NCI-H446 (cell line): Measurements from ENCODE around the gene SV2A.
"Not testable (repeated sequence)": the region's sequence is repeated elsewhere in the genome, so short reads cannot be mapped to it uniquely, and the experiment has no call there.

Experiments
- DNase-seq, 2 experiments: peaks; one replicate each; lab custom pipeline; 2025; lab: John Stamatoyannopoulos, UW

Gene SV2A, protein sequence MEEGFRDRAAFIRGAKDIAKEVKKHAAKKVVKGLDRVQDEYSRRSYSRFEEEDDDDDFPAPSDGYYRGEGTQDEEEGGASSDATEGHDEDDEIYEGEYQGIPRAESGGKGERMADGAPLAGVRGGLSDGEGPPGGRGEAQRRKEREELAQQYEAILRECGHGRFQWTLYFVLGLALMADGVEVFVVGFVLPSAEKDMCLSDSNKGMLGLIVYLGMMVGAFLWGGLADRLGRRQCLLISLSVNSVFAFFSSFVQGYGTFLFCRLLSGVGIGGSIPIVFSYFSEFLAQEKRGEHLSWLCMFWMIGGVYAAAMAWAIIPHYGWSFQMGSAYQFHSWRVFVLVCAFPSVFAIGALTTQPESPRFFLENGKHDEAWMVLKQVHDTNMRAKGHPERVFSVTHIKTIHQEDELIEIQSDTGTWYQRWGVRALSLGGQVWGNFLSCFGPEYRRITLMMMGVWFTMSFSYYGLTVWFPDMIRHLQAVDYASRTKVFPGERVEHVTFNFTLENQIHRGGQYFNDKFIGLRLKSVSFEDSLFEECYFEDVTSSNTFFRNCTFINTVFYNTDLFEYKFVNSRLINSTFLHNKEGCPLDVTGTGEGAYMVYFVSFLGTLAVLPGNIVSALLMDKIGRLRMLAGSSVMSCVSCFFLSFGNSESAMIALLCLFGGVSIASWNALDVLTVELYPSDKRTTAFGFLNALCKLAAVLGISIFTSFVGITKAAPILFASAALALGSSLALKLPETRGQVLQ

DNA sequence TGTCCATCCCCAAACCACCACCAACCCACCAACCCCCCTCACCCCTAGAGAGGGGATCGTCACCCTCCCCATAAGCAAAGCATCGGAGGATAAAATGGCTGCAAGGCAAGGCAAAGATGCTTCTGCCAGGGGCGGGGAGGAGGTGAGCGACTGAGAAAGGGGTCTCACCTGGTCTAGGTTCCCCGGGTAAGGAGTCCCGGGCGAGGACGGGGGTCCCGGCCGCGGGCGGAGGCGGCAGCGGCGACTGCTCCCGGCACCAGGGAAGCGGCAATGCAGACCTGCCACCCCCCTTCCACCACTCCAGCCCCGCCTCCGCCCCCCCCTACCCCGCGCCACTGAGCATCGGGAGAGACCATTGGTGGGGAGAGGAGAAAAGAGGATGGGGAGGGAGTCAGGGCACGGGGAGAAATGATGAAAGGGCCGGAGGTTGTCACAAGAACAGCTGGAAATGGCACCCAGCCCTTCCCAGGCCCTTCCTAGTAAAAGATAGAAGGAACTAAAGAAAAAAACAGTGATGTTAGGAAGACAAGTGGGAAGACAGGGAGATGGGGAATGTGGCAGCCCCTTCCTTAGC is at the start of gene SV2A:
SV2A (minus strand) TSS at position 274 of the 574 bp plus-strand sequence. CDS start 4,004 bp downstream, outside the sequence.
- peak; percentile 24 to 64 for DNase-seq

GRCh38 chr1:149967041-149967440 is 49.4 kb upstream of the SV2A start:
- DNase-seq, result no peak

DNA sequence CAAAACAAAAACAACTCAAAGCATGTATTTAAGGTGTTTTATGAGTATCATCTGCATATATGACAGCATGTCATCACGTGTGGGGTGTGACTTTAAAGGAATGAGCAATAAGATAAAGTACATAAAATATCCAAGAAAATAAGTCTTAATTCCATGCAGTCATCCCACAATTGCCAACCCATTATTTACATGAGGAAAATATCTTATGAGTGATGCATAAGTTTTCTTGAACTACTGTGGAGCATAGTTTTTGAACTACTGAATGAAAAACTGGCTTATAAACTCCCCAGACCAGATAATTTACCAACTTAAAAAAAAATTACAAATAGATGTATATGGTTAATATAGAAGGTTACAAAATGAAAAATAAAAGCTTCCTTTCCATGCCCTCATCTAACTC is 48.8 kb upstream of the SV2A start:
- no peak for DNase-seq

DNA sequence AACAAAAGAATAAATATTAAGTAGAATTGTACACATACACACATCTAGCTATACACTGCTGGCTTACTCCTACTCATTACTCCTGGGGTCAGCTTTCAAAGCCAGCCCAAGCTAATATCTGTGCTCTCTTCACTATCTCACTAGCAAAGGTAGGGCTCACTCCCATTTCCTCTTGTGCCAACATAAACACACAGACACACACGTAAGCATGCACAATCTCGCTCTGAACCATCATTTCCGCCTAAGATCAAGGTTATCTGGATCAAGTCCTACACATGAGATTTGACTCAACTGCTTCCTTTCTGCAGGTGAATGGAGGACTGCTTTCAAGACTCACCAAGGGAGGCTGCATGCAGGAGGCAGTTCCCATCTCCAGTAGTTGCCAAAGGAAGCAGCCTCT is 47.8 kb upstream of the SV2A start:
- DNase-seq, result no peak

DNA sequence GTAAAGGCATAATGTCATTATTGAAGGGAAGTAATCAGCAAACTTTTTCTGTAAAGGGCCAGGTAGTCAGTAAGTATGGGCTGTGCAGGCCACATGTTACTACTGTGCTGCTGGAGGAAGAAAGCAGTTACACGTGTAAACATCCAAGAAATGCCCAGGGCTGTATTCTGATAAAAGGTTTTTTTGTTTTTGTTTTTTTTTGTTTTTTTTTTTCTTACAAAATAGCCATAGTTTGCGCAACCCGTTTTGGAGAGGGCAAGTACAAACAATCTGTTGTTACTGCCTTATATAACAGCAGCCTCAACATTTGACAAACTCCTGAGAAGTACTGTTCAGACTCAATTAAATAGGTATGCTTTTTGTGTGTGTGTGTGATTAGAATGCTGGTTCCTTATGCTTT is 45.7 kb upstream of the SV2A start:
- no peak for DNase-seq

DNA sequence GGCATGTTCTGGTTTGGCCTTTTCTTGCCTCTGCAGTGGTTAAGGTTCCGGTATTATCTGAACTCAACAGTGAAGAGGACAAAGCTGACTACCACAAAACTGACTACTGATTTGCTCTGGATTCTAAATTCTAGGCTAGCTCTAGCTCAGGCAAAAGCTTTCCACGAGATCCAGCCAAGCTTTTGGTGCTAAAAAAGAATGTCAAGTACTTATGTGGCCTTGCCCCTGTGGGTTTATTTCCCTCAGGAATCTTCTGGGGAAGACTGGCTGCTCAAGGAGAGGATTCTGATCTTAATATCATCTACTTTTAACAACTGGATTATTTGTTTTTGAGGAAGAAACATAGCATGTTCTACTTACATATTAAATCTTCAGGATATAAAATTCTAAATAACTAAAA is 45.1 kb upstream of the SV2A start:
- DNase-seq, result no peak

DNA sequence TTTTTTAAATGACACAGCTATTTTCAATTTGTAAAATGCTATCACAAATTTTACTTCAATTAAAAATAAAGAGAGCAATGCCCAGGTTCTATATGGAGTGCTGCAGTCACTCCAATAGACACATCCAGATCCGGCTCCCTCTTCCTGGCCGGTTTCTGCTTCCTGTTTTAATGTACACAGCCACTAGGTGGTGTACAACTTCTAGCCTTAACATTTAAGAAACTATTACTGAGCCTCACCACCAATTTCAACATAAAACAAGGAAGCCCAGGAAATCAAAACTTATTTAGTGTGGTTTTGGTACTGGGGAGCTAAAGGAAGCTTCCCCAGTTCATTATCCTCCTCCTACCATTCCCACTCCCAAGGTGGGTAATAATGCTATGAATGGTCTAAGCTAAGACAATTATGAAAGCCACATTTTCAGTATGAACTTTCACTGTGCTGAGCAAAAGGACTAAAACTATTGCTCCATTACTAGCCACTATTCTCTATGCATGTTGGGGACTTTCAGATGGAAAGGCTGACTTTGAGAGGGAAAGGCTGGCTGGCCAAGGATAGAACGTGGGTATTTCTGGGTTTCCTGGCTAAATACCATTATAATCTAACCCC is 44.5 kb upstream of the SV2A start:
- DNase-seq, result peak; percentile 39 to 63

DNA sequence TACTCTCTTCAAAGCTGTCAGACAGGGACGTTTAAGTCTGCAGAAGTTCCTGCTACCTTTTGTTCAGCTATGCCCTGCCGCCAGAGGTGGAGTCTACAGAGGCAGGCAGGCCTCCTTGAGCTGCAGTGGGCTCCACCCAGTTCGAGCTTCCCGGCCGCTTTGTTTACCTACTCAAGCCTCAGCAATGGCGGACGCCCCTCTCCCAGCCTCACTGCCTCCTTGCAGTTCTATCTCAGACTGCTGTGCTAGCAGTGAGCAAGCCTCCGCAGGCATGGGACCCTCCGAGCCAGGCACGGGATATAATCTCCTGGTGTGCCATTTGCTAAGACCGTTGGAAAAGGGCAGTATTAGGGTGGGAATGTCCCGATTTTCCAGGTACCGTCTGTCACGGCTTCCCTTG is 39.9 kb upstream of the SV2A start:
- not testable (repeated sequence) for DNase-seq

DNA sequence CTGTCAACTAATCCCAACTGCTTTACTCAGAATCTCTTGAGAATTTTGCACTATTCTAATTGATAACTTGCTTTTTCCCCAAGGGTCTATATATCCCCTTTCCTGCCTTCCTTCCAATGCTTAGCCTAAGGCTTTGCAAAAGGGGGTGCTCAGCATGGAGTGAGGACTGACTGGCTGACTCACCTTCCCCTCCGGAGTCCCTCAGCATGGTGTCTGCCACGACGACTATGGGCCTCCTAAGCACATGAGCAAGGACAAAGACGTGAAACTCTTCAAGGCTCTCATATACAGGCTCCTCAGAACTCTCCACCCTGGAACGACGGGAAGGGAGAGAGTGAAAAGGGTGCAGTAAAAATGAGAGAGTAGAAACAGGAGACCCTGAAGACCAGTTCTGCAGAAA is 32.3 kb upstream of the SV2A start:
- DNase-seq, result no peak

DNA sequence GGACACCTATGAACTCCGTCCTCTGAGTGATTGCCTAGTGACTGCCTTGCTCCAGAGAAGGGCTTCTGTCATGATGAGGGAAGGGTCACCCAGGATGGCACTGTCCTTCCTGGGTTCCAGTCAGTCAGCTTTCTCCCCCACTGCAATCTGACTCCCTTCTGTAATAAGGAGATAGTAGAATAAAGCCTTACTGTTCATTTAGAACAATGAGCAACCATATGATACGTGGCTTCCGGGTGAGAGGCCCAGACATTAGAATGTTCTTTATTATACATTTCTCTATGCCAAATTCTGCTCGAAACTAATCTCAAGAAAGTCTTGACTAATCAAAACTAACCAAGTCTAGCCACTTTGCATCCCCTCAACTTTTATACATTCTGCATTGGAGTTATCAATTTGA is 27.6 kb upstream of the SV2A start:
- no peak for DNase-seq

DNA sequence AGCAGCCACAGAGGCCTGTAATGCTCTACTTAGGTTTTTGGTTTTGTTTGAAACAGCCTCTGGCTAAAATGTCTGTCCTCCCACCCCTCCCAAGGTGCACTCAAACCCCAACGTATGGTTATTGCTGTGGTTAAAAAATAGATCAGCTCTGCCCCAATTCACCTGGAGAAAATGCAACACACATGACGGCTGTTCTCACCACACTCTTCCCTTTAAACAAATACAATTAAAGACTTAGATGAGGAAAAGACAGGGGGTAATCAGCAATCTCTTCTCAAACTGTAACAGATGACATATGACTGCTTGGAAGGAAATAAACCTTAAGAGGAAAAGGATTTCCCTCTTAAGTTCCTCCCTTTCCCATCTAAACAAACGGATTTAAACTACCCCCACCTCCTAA is 25.2 kb upstream of the SV2A start:
- DNase-seq, result no peak

DNA sequence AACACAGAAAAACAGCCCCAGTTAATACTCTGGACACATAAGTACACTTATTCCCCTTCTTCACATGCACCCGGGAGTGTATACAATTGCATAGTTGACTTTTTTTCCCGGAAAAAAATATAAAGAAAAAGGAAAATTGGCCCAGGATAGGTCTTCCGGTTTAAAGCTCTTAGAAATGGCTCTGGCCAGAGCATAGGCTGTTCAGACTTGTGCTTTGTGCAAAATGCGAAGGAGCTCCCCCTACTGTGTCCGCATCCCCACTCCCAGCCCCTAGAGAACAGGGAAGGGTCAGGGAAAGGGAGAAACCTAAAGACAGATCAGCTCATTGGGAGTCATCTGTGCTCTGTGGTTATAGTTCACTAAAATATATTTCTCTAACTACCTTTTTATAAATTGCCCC is 24.6 kb upstream of the SV2A start:
- peak in 1 of 2 experiments; percentile 25 for DNase-seq

- no peak for DNase-seq
Measured at GRCh38 chr1:149940427-149940826, 22.8 kb upstream of the SV2A start.

DNA sequence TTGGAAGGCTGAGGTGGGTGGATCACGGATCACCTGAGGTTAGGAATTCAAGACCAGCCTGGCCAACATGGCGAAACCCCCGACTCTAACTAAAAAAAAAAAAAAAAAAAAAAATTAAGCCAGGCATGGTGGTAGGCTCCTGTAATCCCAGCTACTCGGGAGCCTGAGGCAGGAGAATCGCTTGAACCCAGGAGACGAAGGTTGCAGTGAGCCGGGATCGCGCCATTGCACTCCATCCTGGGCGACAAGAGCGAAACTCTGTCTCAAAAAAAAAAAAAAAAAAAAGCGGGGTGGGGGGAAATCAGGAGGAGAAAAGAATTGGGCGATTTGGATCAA is 21.0 kb upstream of the SV2A start:
- not testable (repeated sequence) for DNase-seq

DNA sequence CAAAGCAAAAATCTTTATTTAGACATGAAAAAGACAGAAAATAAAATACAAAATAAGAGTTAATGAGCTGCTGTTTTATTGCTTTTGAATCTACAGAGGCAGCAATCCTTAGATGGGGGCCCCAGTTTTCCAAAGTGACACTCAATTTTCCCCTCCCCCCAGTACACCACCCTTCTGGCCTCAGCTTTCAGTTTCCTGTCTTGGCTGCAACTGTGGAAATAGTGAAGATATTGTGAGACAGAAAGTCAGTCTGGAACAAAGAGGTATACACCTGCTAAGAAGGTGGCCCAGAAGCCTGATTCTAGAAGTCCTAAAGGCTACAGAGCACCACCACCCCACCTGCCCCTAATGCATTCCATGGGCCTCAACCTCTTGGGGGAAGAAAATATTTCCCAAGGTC is 20.1 kb upstream of the SV2A start:
- DNase-seq, result no peak

GRCh38 chr1:149936992-149937705 is 19.5 kb upstream of the SV2A start:
- peak; percentile 29 to 58 for DNase-seq

- peak in 1 of 2 experiments; percentile 41 for DNase-seq
Measured at GRCh38 chr1:149936170-149936991, 18.7 kb upstream of the SV2A start, which contains the start of gene MTMR11. TSS of gene MTMR11 (minus strand) at chr1:149936879. CDS start at chr1:149936647, 232 bp downstream.

DNA sequence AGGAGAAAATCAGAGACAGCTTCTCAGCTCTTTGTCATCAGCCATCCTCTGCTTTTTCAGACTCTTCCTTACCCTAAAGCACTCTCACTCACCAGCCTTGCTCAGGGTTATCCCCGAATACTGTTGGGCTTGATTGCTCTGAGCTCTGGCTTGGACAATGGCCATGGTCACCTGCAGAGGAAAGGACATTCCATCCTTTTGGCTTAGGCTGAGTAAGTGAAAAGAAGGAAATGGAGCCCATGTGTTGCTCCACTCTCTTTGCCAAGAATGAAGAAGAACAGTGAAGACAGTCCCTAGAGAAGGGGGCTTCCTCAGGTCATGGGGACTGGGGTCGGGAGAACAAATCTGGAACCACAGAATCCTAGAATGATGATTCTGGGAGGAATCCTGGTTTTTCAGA is 16.7 kb upstream of the SV2A start:
- DNase-seq, result no peak

DNA sequence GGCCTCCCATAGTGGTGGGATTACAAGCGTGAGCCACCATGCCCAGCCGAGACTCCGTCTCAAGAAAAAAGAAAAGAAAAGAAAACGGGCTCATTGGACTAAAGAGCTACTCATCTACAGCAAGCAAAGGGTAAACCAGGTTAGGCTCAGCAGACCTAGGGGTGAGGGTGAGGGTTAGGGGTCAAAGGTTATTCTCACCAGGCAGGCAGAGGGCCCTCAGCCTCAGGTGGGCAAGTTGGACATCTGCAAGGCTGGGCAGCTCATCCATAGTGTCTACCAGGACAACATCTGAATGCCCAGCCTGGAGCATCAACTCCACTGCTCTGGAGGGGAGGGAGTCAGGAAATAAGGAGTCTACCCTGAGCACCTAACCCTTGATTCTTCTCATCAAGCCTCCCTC is 15.6 kb upstream of the SV2A start:
- DNase-seq, result no peak

- DNase-seq, result no peak
Measured at GRCh38 chr1:149932474-149932873, 14.8 kb upstream of the SV2A start.

DNA sequence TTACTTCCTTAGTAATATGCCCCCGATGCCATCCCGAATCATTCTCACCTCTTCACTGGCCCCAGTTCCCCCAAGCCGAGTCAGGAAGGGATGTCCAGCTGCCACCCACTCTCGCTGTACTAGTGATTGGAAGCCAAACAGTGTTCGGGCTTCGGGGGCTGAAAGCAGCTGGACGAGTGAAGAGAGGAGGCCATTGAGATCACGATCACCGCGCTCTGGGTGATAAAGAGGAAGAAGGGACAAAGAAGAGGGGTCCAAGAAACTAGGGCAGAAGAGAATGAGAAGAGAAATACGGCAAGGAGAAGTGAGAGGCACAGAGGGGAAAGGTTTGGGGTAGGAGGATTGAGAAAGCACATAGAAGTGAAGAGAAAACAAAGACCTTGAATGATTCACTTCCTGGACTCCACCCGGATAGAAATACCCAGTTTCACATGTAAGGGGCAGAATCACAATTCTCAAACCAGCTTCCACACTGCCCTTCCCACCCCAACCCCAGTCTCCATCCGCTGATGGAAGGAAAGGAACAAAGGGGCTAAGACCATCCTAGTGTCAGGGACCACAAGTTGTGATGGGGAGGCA is 13.7 kb upstream of the SV2A start:
- no peak for DNase-seq
